B cell (primary cell): ENCODE results near the gene MRPL14. TPM values are rescaled to one million over a fixed set of nuclear protein-coding genes. Genes with fewer than 3 reads are reported as not detected.

Source experiments
- ATAC-seq: fragments of 200-7000 bp; cut with Tn5 transposase; one replicate; pipeline ENCODE4 v1.10.0; 2021; ENCODE audit warnings: low read depth, mild to moderate bottlenecking, moderate number of reproducible peaks, moderate library complexity
- CTCF ChIA-PET: fragments of 350-600 bp; sonication (Branson Sonifier 250); formaldehyde crosslinking; loops from one replicate; lab custom pipeline; 2021; ENCODE audit warnings: antibody characterized with exemption, inconsistent platforms; lab: Charles Lee
- POLR2A ChIA-PET: fragments of 350-600 bp; sonication (Branson Sonifier 250); formaldehyde crosslinking; loops from one replicate; lab custom pipeline; 2021; ENCODE audit warnings: antibody characterized with exemption; lab: Charles Lee
- DNase-seq: peaks from one replicate; pipeline ENCODE4 v3.0.0; 2013
- H2AFZ ChIP-seq: 2 replicates; pipeline ENCODE4 v1.6.1; 2012; ENCODE audit warnings: mild to moderate bottlenecking, low read depth, low read length; ENCODE audit not compliant: insufficient read depth, poor library complexity, severe bottlenecking
- H3K27ac ChIP-seq, 2 donors: 1 replicate in 1 of 2; 2 replicates in 1 of 2; pipeline ENCODE4 v1.5.1; 2012 to 2013; ENCODE audit warnings: low read length in 2 of 2, mild to moderate bottlenecking in 2 of 2, moderate library complexity in 1 of 2
- H3K27me3 ChIP-seq, 4 experiments: fragments of 200-600 bp in 1 of 4; sonication (generic) in 1 of 4; replicated peaks in 1 of 4; 1 replicate in 2 of 4; 2 replicates in 2 of 4; pipeline versions ENCODE4 v1.6.1 to v1.7.0; 2013 to 2016; ENCODE audit warnings: low read length in 3 of 4, mild to moderate bottlenecking in 2 of 4, mixed read lengths in 1 of 4, moderate library complexity in 1 of 4; ENCODE audit not compliant: insufficient read depth in 4 of 4, control insufficient read depth in 3 of 4; ENCODE audit errors: control extremely low read depth in 1 of 4
- H3K36me3 ChIP-seq, 2 experiments: replicated peaks in 1 of 2; 1 replicate in 1 of 2; 2 replicates in 1 of 2; pipeline versions ENCODE4 v1.6.1 to v1.7.1; 2013; ENCODE audit warnings: low read length in 1 of 2; ENCODE audit not compliant: insufficient read depth in 2 of 2, control insufficient read depth in 1 of 2; ENCODE audit errors: control extremely low read depth in 1 of 2, extremely low read depth in 1 of 2
- H3K4me1 ChIP-seq, 2 donors: fragments of 200-600 bp in 1 of 2; sonication (generic) in 1 of 2; 1 replicate in 1 of 2; 2 replicates in 1 of 2; pipeline versions ENCODE4 v1.5.1 to v1.6.1; 2013 to 2017; ENCODE audit warnings: low read length in 2 of 2; ENCODE audit not compliant: control insufficient read depth in 2 of 2, insufficient read depth in 2 of 2
- H3K4me2 ChIP-seq: replicated peaks from 2 replicates; pipeline ENCODE3; 2012; ENCODE audit warnings: mild to moderate bottlenecking, low read depth, low read length; ENCODE audit not compliant: poor library complexity, severe bottlenecking
- H3K4me3 ChIP-seq, 5 experiments: fragments of 200-600 bp in 1 of 5; sonication (generic) in 1 of 5; 1 replicate in 3 of 5; 2 replicates in 2 of 5; pipeline versions ENCODE4 v1.5.1 to v1.7.0; 2011 to 2016; ENCODE audit warnings: low read length in 4 of 5, mild to moderate bottlenecking in 4 of 5, low read depth in 2 of 5, control low read depth in 1 of 5, moderate library complexity in 1 of 5; ENCODE audit not compliant: insufficient read depth in 1 of 5; ENCODE audit errors: control extremely low read depth in 1 of 5, extremely low read depth in 1 of 5
- H3K79me2 ChIP-seq: fragments of 200-600 bp; sonication (generic); one replicate; pipeline ENCODE4 v1.6.0; 2016; ENCODE audit warnings: low read length; ENCODE audit not compliant: control insufficient read depth, insufficient read depth
- H3K9ac ChIP-seq: fragments of 200-600 bp; sonication (generic); 2 replicates; pipeline ENCODE4 v1.6.1; 2017; ENCODE audit warnings: mild to moderate bottlenecking, low read length, moderate library complexity
- H3K9me3 ChIP-seq, 3 donors: one replicate each; pipeline versions ENCODE4 v1.6.1 to v1.7.1; 2013; ENCODE audit warnings: low read length in 2 of 3; ENCODE audit not compliant: control insufficient read depth in 2 of 3, insufficient read depth in 1 of 3; ENCODE audit errors: control extremely low read depth in 1 of 3
- H4K20me1 ChIP-seq: 2 replicates; pipeline ENCODE4 v1.6.0; 2012; ENCODE audit warnings: mild to moderate bottlenecking, low read length; ENCODE audit not compliant: insufficient read depth, control insufficient read depth, poor library complexity, severe bottlenecking
- H3K27ac Mint-ChIP-seq: one replicate; pipeline ENCODE4 v1.8.0; 2021; ENCODE audit warnings: mixed read lengths
- H3K27me3 Mint-ChIP-seq: one replicate; pipeline ENCODE4 v1.8.0; 2021; ENCODE audit warnings: mixed read lengths
- H3K4me1 Mint-ChIP-seq: one replicate; pipeline ENCODE4 v1.8.0; 2021; ENCODE audit warnings: mixed read lengths
- H3K4me3 Mint-ChIP-seq: one replicate; pipeline ENCODE4 v1.8.0; 2021; ENCODE audit warnings: mixed read lengths
- H3K9me3 Mint-ChIP-seq: one replicate; pipeline ENCODE4 v1.8.0; 2022; ENCODE audit warnings: mixed read lengths; ENCODE audit not compliant: insufficient read depth
- CTCF ChIP-seq: fragments of 200-600 bp; IDR thresholded peaks from one replicate; pipeline ENCODE4 v1.8.0; 2022; ENCODE audit warnings: antibody characterized with exemption, mild to moderate bottlenecking
- EZH2 ChIP-seq: IDR thresholded peaks from 2 replicates; pipeline ENCODE4 v1.6.1; 2012; ENCODE audit warnings: borderline replicate concordance, low read depth, mild to moderate bottlenecking, moderate library complexity, low read length; ENCODE audit not compliant: insufficient read depth, poor library complexity, severe bottlenecking
- WGBS: methylation state at CpG from one replicate; pipeline ENCODE4 v1.1.5; 2013; ENCODE audit warnings: missing lambda C conversion rate; ENCODE audit not compliant: insufficient coverage; 5-methylcytosine and 5-hydroxymethylcytosine counted together
- intact Hi-C: fragments of 100-400 bp; cut with micrococcal nuclease; formaldehyde crosslinking; loops from one replicate; pipeline ENCODE4 v1.10.0; 2022
- polyA plus RNA-seq: library from polyadenylated mRNA; depleted of rRNA; stranded (reverse); fragments of >200 nt; gene quantifications from 2 replicates; pipeline ENCODE4 v1.2.3, GENCODE V29; 2012
- total RNA-seq, 2 donors: library from RNA; stranded (reverse); fragments of 120-200 nt in 1 of 2; gene quantifications; 1 replicate in 1 of 2; 2 replicates in 1 of 2; pipeline versions ENCODE4 v1.2.3 to v1.2.4, GENCODE V29; 2013 to 2022

MRPL14 gene
- total and polyA plus RNA-seq, 2 donors (not counting 1 experiment from before 2014, with no cell fraction given), result 16.7 to 23.5 TPM

GRCh38 chr6:44067173-44068139 is 59.8 kb downstream of the MRPL14 start:
- no peaks in the 10 kb centered on the region for H3K9me3 ChIP-seq
- DNase-seq (no peak), ATAC-seq (no peak)
- H3K27me3 ChIP-seq, result peaks cover 0 to 7% (median 0%) of the 10 kb centered on the region in 4 experiments
- ChIA-PET POLR2A (no interaction called here), CTCF (interaction anchor here (1.0 to 2.1 kb wide), 2 partner anchors 11 to 298 kb away, joined by 3 to 12 read pairs; no protein-coding TSS in a partner anchor)
- H3K79me2 ChIP-seq, result no peaks in the 10 kb centered on the region
- no peak overlapping the region for H3K27ac ChIP-seq
- no peaks in the 10 kb centered on the region for H3K36me3 ChIP-seq
- H4K20me1 ChIP-seq, result no peaks in the 10 kb centered on the region
- H3K9ac ChIP-seq, result no peak overlapping the region
- no peak overlapping the region for H3K4me2 ChIP-seq
- TF ChIP-seq EZH2 (no peak), CTCF (no peak)
- H3K4me1 ChIP-seq, result no peaks in the 10 kb centered on the region
- no peaks in the 10 kb centered on the region for H3K4me1 Mint-ChIP-seq
- no peak overlapping the region for H2AFZ ChIP-seq
- 75% methylated on average over 6 of the region's 7 CpGs for WGBS
- H3K4me3 ChIP-seq, result no peak overlapping the region
- no peak overlapping the region for H3K27ac Mint-ChIP-seq
- H3K4me3 Mint-ChIP-seq, result no peak overlapping the region
- peaks cover 30% of the 10 kb centered on the region for H3K27me3 Mint-ChIP-seq
- intact Hi-C loops, result no loop called here
- no peaks in the 10 kb centered on the region for H3K9me3 Mint-ChIP-seq
